GM23248 (cell line): ENCODE measurements around the gene KIAA1958.

Source experiments
- EZH2 ChIP-seq: fragments of 200-600 bp; sonication (generic); IDR thresholded peaks from 2 replicates; pipeline ENCODE4 v1.6.1; 2018; ENCODE audit warnings: antibody characterized with exemption, mild to moderate bottlenecking; ENCODE audit not compliant: insufficient read depth, poor library complexity, severe bottlenecking
- EZH2phosphoT487 ChIP-seq: fragments of 200-600 bp; sonication (generic); IDR thresholded peaks from 2 replicates; pipeline ENCODE4 v1.6.1; 2018; ENCODE audit warnings: antibody characterized with exemption, moderate library complexity, mild to moderate bottlenecking, low read depth; ENCODE audit not compliant: insufficient read depth

DNA sequence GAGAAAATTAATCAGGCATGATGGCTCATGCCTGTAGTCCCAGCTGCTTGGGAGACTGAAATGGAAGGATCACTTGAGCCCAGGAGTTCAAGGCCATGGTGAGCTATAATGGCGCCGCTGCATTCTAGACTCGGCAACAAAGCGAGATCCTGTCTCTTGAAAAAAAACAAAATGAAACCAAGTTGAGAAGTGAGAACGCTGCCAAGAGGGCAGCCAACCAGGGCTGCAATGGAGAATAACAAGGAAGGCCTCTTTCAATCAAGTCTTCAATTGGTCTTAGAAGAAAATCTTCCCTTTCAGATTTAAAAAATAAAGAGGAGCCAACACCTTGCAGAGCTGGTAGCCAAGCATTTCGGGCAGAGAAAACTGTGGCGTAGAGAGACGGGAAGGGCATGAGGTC is 14.7 kb downstream of the KIAA1958 start:
- TF ChIP-seq EZH2 (no peak), EZH2phosphoT487 (no peak)
